Non-pigmented ciliary epithelial cell (primary cell): ENCODE data around the gene TRIM39.
"Not testable (repeated sequence)": the region's sequence is repeated elsewhere in the genome, so short reads cannot be mapped to it uniquely, and the experiment has no call there.

Source experiments
- DNase-seq: peaks from one replicate; pipeline ENCODE4 v3.0.0-alpha.2; 2010; ENCODE audit warnings: low read depth

Gene TRIM39

GRCh38 chr6:30326526-30327231 lies at the start of gene TRIM39:
Gene TRIM39 (plus strand): TSS chr6:30326927. CDS start chr6:30329318, 2,391 bp downstream.
- no peak for DNase-seq

GRCh38 chr6:30280988-30281387 lies 45.7 kb upstream of the TRIM39 start:
- not testable (repeated sequence) for DNase-seq

- DNase-seq, result no peak
These were observed 44.2 kb upstream of the TRIM39 start for GRCh38 chr6:30282522-30282921.

GRCh38 chr6:30283761-30284160 lies 43.0 kb upstream of the TRIM39 start:
- DNase-seq, result no peak

- DNase-seq, result no peak
These were observed 39.6 kb upstream of the TRIM39 start for GRCh38 chr6:30287139-30287538.

GRCh38 chr6:30295837-30296236 lies 30.9 kb upstream of the TRIM39 start:
- DNase-seq, result no peak

GRCh38 chr6:30304002-30304401 lies 22.7 kb upstream of the TRIM39 start:
- DNase-seq, result no peak

GRCh38 chr6:30311101-30311500 lies 15.6 kb upstream of the TRIM39 start:
- no peak for DNase-seq

GRCh38 chr6:30311671-30312070 lies 15.1 kb upstream of the TRIM39 start:
- DNase-seq, result no peak

- no peak for DNase-seq
These were observed 14.5 kb upstream of the TRIM39 start for GRCh38 chr6:30312266-30312665.

- DNase-seq, result no peak
These were observed 13.9 kb upstream of the TRIM39 start for GRCh38 chr6:30312676-30313321.

- DNase-seq, result no peak
These were observed 11.6 kb upstream of the TRIM39 start for GRCh38 chr6:30315156-30315555.

GRCh38 chr6:30317913-30318589 lies 8.7 kb upstream of the TRIM39 start:
- DNase-seq, result no peak

GRCh38 chr6:30319146-30319835 lies 7.4 kb upstream of the TRIM39 start:
- no peak for DNase-seq

- DNase-seq, result no peak
These were observed 4.9 kb upstream of the TRIM39 start for GRCh38 chr6:30321692-30322388.

- no peak for DNase-seq
These were observed 3.9 kb upstream of the TRIM39 start for GRCh38 chr6:30322527-30323501.

GRCh38 chr6:30323806-30324205 lies 2.9 kb upstream of the TRIM39 start:
- no peak for DNase-seq

GRCh38 chr6:30325150-30325872 lies 1.4 kb upstream of the TRIM39 start:
- DNase-seq, result no peak

- no peak for DNase-seq
These were observed 728 bp upstream of the TRIM39 start for GRCh38 chr6:30325873-30326525.
